A549 (cell line): ENCODE measurements around the gene KPNA2. TPM values are rescaled to one million over a fixed set of nuclear protein-coding genes. Genes with fewer than 3 reads are reported as not detected.
A peak's percentile ranks its signal among the peaks of the same experiment; 100 is the strongest.

Source experiments
- ATAC-seq, 2 experiments: fragments of 200-7000 bp in 1 of 2; fragments of >200 bp in 1 of 2; cut with Nextera tagmentation in 1 of 2; cut with Tn5 transposase in 1 of 2; 3 replicates each; pipeline versions ENCODE4 v1.8.0 to v1.9.1; 2018 to 2020; ENCODE audit warnings: mild to moderate bottlenecking in 1 of 2, moderate library complexity in 1 of 2
- CTCF ChIA-PET: fragments of 300-600 bp; sonication (Branson Sonifier 250); formaldehyde crosslinking; extraction: SDS; loops from one replicate; lab custom pipeline; 2021; ENCODE audit warnings: antibody characterized with exemption, inconsistent platforms; lab: Yijun Ruan, JAX
- POLR2A ChIA-PET: fragments of 350-600 bp; formaldehyde crosslinking; extraction: SDS; loops from one replicate; lab custom pipeline; 2021; ENCODE audit warnings: antibody characterized with exemption, inconsistent platforms; lab: Yijun Ruan, JAX
- DNase-seq, 2 experiments: peaks; one replicate each; pipeline versions ENCODE4 v3.0.0 to v3.0.0-alpha.2; 2011 to 2016; ENCODE audit warnings: low read depth in 1 of 2, low spot score in 1 of 2
- FAIRE-seq: peaks from 2 replicates; lab custom pipeline; 2011; peaks lifted over from hg19 to GRCh38; lab: Jason Lieb, UNC
- H3K27ac ChIP-seq, 2 experiments: fragments of >200 bp; sonication (Bioruptor Twin); formaldehyde crosslinking; 3 replicates each; pipeline ENCODE4 v1.5.1; 2016 to 2017
- H3K4me1 ChIP-seq: fragments of >200 bp; sonication (Bioruptor Twin); formaldehyde crosslinking; 3 replicates; pipeline ENCODE4 v1.6.1; 2016
- H3K4me2 ChIP-seq: fragments of >200 bp; sonication (Bioruptor Twin); formaldehyde crosslinking; 3 replicates; pipeline ENCODE4 v1.6.1; 2016
- H3K4me3 ChIP-seq: fragments of >200 bp; sonication (Bioruptor Twin); formaldehyde crosslinking; 3 replicates; pipeline ENCODE4 v1.5.1; 2016
- H3K9me3 ChIP-seq: fragments of >200 bp; sonication (Bioruptor Twin); formaldehyde crosslinking; 3 replicates; pipeline ENCODE4 v1.6.1; 2016
- BCL3 ChIP-seq: fragments of >200 bp; sonication (Bioruptor Twin); formaldehyde crosslinking; IDR thresholded peaks from 3 replicates; pipeline ENCODE4 v1.6.1; 2016
- BHLHE40 ChIP-seq: IDR thresholded peaks from 2 replicates; pipeline ENCODE4 v1.6.1; 2012; ENCODE audit warnings: low read depth, low read length, inconsistent platforms
- CBX2 ChIP-seq: fragments of 200-600 bp; sonication (generic); IDR thresholded peaks from 2 replicates; pipeline ENCODE4 v1.6.1; 2016; ENCODE audit warnings: low read depth, mild to moderate bottlenecking, borderline replicate concordance
- CBX8 ChIP-seq: fragments of 200-600 bp; sonication (generic); IDR thresholded peaks from 2 replicates; pipeline ENCODE4 v1.6.1; 2016
- CEBPB ChIP-seq, 2 experiments: fragments of >200 bp in 1 of 2; sonication (Bioruptor Twin) in 1 of 2; formaldehyde crosslinking in 1 of 2; IDR thresholded peaks; 2 replicates each; pipeline ENCODE4 v1.6.1; 2012 to 2016
- CHD2 ChIP-seq: fragments of 150-350 bp; IDR thresholded peaks from 2 replicates; pipeline ENCODE4 v1.6.1; 2014; ENCODE audit warnings: low read length; ENCODE audit not compliant: partially characterized antibody
- CHD4 ChIP-seq: fragments of 200-600 bp; sonication (generic); IDR thresholded peaks from 2 replicates; pipeline ENCODE4 v1.6.1; 2016; ENCODE audit warnings: antibody characterized with exemption, mild to moderate bottlenecking, borderline replicate concordance
- EHF ChIP-seq: fragments of 250-450 bp; sonication (Bioruptor Pico); IDR thresholded peaks from 2 replicates; pipeline ENCODE4 v1.5.0; 2020; ENCODE audit warnings: mild to moderate bottlenecking
- EP300 ChIP-seq, 2 experiments: fragments of >200 bp; sonication (Bioruptor Twin); formaldehyde crosslinking; IDR thresholded peaks; 2 replicates in 1 of 2; 3 replicates in 1 of 2; pipeline ENCODE4 v1.6.1; 2016 to 2017
- ESRRA ChIP-seq: fragments of 150-350 bp; IDR thresholded peaks from 2 replicates; pipeline ENCODE4 v1.6.1; 2014; ENCODE audit warnings: mild to moderate bottlenecking, low read length, borderline replicate concordance
- FOSB ChIP-seq: fragments of 250-450 bp; sonication (Bioruptor Pico); IDR thresholded peaks from 2 replicates; pipeline ENCODE4 v1.5.0; 2020; ENCODE audit warnings: mild to moderate bottlenecking, moderate library complexity
- GATA3 ChIP-seq: IDR thresholded peaks from 2 replicates; pipeline ENCODE4 v1.6.1; 2012; ENCODE audit warnings: borderline replicate concordance
- HDAC2 ChIP-seq: fragments of 200-600 bp; sonication (generic); IDR thresholded peaks from 2 replicates; pipeline ENCODE4 v1.6.1; 2016
- HES2 ChIP-seq: fragments of >200 bp; sonication (Bioruptor Twin); formaldehyde crosslinking; IDR thresholded peaks from 2 replicates; pipeline ENCODE4 v1.6.1; 2016
- HEYL ChIP-seq: fragments of 250-450 bp; sonication (Bioruptor Pico); IDR thresholded peaks from 2 replicates; pipeline ENCODE4 v1.8.0; 2021; ENCODE audit warnings: mild to moderate bottlenecking, moderate library complexity
- HMGXB4 ChIP-seq: fragments of 250-450 bp; sonication (Bioruptor Pico); IDR thresholded peaks from 2 replicates; pipeline ENCODE4 v1.5.0; 2021; ENCODE audit warnings: mild to moderate bottlenecking, moderate library complexity, borderline replicate concordance
- HOXB5 ChIP-seq: fragments of 250-450 bp; sonication (Bioruptor Pico); IDR thresholded peaks from 2 replicates; pipeline ENCODE4 v1.5.0; 2020; ENCODE audit warnings: mild to moderate bottlenecking, moderate library complexity
- JUN ChIP-seq, 2 experiments: fragments of >200 bp; sonication (Bioruptor Twin); formaldehyde crosslinking; IDR thresholded peaks; 2 replicates in 1 of 2; 3 replicates in 1 of 2; pipeline ENCODE4 v1.6.1; 2016 to 2017
- JUNB ChIP-seq: fragments of >200 bp; sonication (Bioruptor Twin); formaldehyde crosslinking; IDR thresholded peaks from 2 replicates; pipeline ENCODE4 v1.6.1; 2016
- KDM5A ChIP-seq: fragments of 200-600 bp; sonication (generic); IDR thresholded peaks from 2 replicates; pipeline ENCODE4 v1.6.1; 2016; ENCODE audit warnings: antibody characterized with exemption, mild to moderate bottlenecking
- MAZ ChIP-seq: fragments of 150-350 bp; IDR thresholded peaks from 2 replicates; pipeline ENCODE4 v1.6.1; 2014; ENCODE audit warnings: antibody characterized with exemption, low read depth, low read length, borderline replicate concordance
- NPAS2 ChIP-seq: fragments of 250-450 bp; sonication (Bioruptor Pico); IDR thresholded peaks from 2 replicates; pipeline ENCODE4 v1.8.0; 2022; ENCODE audit warnings: mild to moderate bottlenecking, moderate library complexity, borderline replicate concordance
- NR3C1 ChIP-seq: fragments of >200 bp; sonication (Bioruptor Twin); formaldehyde crosslinking; IDR thresholded peaks from 3 replicates; pipeline ENCODE4 v1.6.1; 2017
- POLR2A ChIP-seq: IDR thresholded peaks from 2 replicates; pipeline ENCODE4 v1.6.1; 2012; ENCODE audit warnings: mild to moderate bottlenecking, low read length
- POLR2AphosphoS2 ChIP-seq: conservative IDR thresholded peaks from 2 replicates; pipeline ENCODE4 v1.6.1; 2012; ENCODE audit warnings: low read length, improper control_type of control experiment, inconsistent platforms
- RARB ChIP-seq: fragments of 250-450 bp; sonication (Bioruptor Pico); IDR thresholded peaks from 2 replicates; pipeline ENCODE4 v1.8.0; 2021; ENCODE audit warnings: mild to moderate bottlenecking, moderate library complexity
- REST ChIP-seq: fragments of 200-600 bp; sonication (generic); IDR thresholded peaks from 2 replicates; pipeline ENCODE4 v1.6.1; 2016; ENCODE audit warnings: antibody characterized with exemption, mild to moderate bottlenecking, moderate library complexity
- RFX5 ChIP-seq: fragments of 450-650 bp; IDR thresholded peaks from 2 replicates; pipeline ENCODE4 v1.7.1; 2014; ENCODE audit warnings: antibody characterized with exemption, mild to moderate bottlenecking, moderate library complexity
- RNF2 ChIP-seq: fragments of 200-600 bp; sonication (generic); IDR thresholded peaks from 2 replicates; pipeline ENCODE4 v1.6.1; 2016; ENCODE audit warnings: low read depth, mild to moderate bottlenecking, antibody characterized with exemption, moderate library complexity, borderline replicate concordance
- SREBF2 ChIP-seq: fragments of 450-650 bp; IDR thresholded peaks from 2 replicates; pipeline ENCODE4 v1.6.1; 2014; ENCODE audit warnings: mild to moderate bottlenecking, moderate library complexity
- USF2 ChIP-seq: fragments of 450-650 bp; IDR thresholded peaks from 2 replicates; pipeline ENCODE4 v1.6.1; 2014; ENCODE audit warnings: antibody characterized with exemption
- ZC3H11A ChIP-seq: fragments of 450-650 bp; IDR thresholded peaks from 2 replicates; pipeline ENCODE4 v1.6.1; 2014; ENCODE audit warnings: antibody characterized with exemption, mild to moderate bottlenecking
- ZNF302 ChIP-seq: fragments of 250-450 bp; sonication (Bioruptor Pico); IDR thresholded peaks from 2 replicates; pipeline ENCODE4 v1.9.0; 2021; ENCODE audit warnings: inconsistent platforms, mild to moderate bottlenecking, moderate library complexity
- ZSCAN20 ChIP-seq: fragments of 250-450 bp; sonication (Bioruptor Pico); IDR thresholded peaks from 2 replicates; pipeline ENCODE4 v1.8.0; 2022; ENCODE audit warnings: mild to moderate bottlenecking, moderate library complexity
- WGBS: methylation state at CpG from one replicate; pipeline ENCODE4 v1.1.6; 2017; ENCODE audit errors: missing lambda C conversion rate; 5-methylcytosine and 5-hydroxymethylcytosine counted together
- polyA minus RNA-seq: library from RNA; depleted of rRNA, polyadenylated mRNA; stranded (reverse); fragments of >200 nt; gene quantifications from 2 replicates; pipeline ENCODE4 v1.2.3, GENCODE V29; 2011; rRNA and poly(A)+ RNA removed
- polyA plus RNA-seq, 4 experiments: library from polyadenylated mRNA; depleted of rRNA in 3 of 4; stranded (reverse); fragments of >200 nt; fragmentation: RNase III in 1 of 4; extraction: RNeasy Plus Mini Kit Qiagen cat#74134 plus additional on column Dnase treatment in 1 of 4; gene quantifications; 2 replicates in 3 of 4; 3 replicates in 1 of 4; pipeline ENCODE4 v1.2.3, GENCODE V29; 2011 to 2017

KPNA2 gene
- polyA plus RNA-seq (2011; rRNA removed) (382 and 429 TPM in 2 replicates), polyA plus RNA-seq (2017; fragmentation: RNase III; extraction: RNeasy Plus Mini Kit Qiagen cat#74134 plus additional on column Dnase treatment) (614 to 826 TPM (median 700 TPM) in 3 replicates), polyA minus RNA-seq (495 and 508 TPM in 2 replicates)
- polyA plus RNA-seq (2012; cell fraction: cytosol; rRNA removed) = 307 and 329 TPM in 2 replicates
- polyA plus RNA-seq (2012; cell fraction: nucleus; rRNA removed) = 276 and 345 TPM in 2 replicates

- ATAC-seq (peak; percentile 92), FAIRE-seq (no peak), DNase-seq (peak; percentile 99)
- peak within 1 kb of the TSS; percentile 94 to 95 for H3K27ac ChIP-seq
- peak within 1 kb of the TSS; percentile 91 for H3K4me3 ChIP-seq
- no peaks in the 10 kb centered on the region for H3K9me3 ChIP-seq
- H3K4me2 ChIP-seq = peak within 1 kb of the TSS; percentile 83
- H3K4me1 ChIP-seq = peaks cover 35% of the 10 kb centered on the region
- under 1% methylated on average over 21 of the region's 72 CpGs for WGBS
- CTCF ChIA-PET = interaction anchor here (0.8 to 1.2 kb wide), 2 partner anchors 16 to 165 kb away, joined by 3 to 5 read pairs; no protein-coding TSS in a partner anchor
- POLR2A ChIA-PET = interaction anchor here (0.6 to 3.0 kb wide), 19 partner anchors 9 to 1366 kb away, joined by 3 to 21 read pairs (median 4); partner anchors contain the start of genes C17orf58 and WIPI1
- TF ChIP-seq EP300 (IDR thresholded peaks at IDR 0.05) (no peak), NPAS2 (CRISPR knock-in tag) (no peak), POLR2A (peak; percentile 97), ZSCAN20 (no peak), JUNB (no peak), CHD2 (peak; percentile 91), CHD4 (no peak), HOXB5 (CRISPR knock-in tag) (no peak), CBX8 (no peak), USF2 (0 out of 2 replicates have a peak, but pooled peaks have one; percentile 15), FOSB (CRISPR knock-in tag) (no peak), BCL3 (peak; percentile 82; the same call in 1 of the 3 replicates), JUN (IDR thresholded peaks at IDR 0.05) (peak; percentile 95 to 98), NR3C1 (no peak), ZC3H11A (no peak), ZNF302 (CRISPR knock-in tag) (no peak), REST (peak; percentile 88), HEYL (CRISPR knock-in tag) (no peak), RFX5 (peak; percentile 50; the same call in 1 of the 2 replicates), KDM5A (peak; percentile 83), BHLHE40 (peak; percentile 53), MAZ (peak; percentile 85; the same call in 1 of the 2 replicates), EHF (CRISPR knock-in tag) (no peak), ESRRA (no peak), HES2 (no peak), SREBF2 (no peak), RNF2 (no peak), CEBPB (IDR thresholded peaks at IDR 0.05) (no peak), RARB (CRISPR knock-in tag) (no peak), HDAC2 (peak; percentile 98), GATA3 (peak; percentile 66), HMGXB4 (CRISPR knock-in tag) (peak; percentile 75; the same call in 1 of the 2 replicates), POLR2AphosphoS2 (no peak), CBX2 (no peak)
These were observed at the start of gene KPNA2 for GRCh38 chr17:68035523-68036303. Gene KPNA2 (plus strand): TSS chr17:68035735. CDS start chr17:68037133, 1,398 bp downstream.
